NB4 (cell line): ENCODE data around the gene CORIN.

Source experiments
- CTCF ChIP-seq: IDR thresholded peaks from one replicate; pipeline ENCODE4 v1.5.1; 2012; ENCODE audit warnings: low read depth, low read length
- POLR2A ChIP-seq: IDR thresholded peaks from 2 replicates; pipeline ENCODE4 v1.6.1; 2011; ENCODE audit warnings: mild to moderate bottlenecking; ENCODE audit not compliant: insufficient read length; ENCODE audit errors: extremely low read depth

DNA sequence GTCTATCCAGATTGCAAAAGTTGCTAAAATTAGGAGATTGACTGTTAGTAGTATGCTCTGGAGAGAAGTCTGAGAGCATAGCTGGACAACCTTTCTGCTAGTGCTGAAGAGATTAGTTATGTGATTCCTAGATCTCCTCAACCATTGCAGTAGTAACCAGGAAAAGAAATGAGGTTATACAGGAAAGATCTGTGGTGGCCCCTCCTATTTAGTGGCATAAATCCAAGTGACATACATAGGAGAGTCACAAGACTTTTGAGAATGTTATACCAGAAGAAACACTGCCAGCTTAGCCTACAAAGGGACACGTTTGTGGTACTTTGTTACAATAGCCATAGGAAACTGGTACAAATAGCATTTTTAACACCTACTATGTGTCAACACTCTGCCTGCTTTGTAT lies 247.5 kb downstream of the CORIN start:
- no peak for TF ChIP-seq POLR2A
- no peak for TF ChIP-seq CTCF
